ENCODE results near the gene STRN3.

Gene STRN3

GRCh38 chr14:30915596-30915995, 110.6 kb downstream of the STRN3 start:
- peak; percentile 5 for DNase-seq (ENCODE audit: low read depth)
- H3K4me3 ChIP-seq (ENCODE audit: low read depth, low read length), result no peak overlapping the region
- TF ChIP-seq MAX (IDR thresholded peaks at IDR 0.05; ENCODE audit: low read depth, low read length) (no peak), MYC (IDR thresholded peaks at IDR 0.05; ENCODE audit: low read depth, low read length) (no peak), POLR2A (IDR thresholded peaks at IDR 0.05; ENCODE audit: extremely low read depth, insufficient read length) (no peak)
- TF ChIP-seq, protein P1, sequence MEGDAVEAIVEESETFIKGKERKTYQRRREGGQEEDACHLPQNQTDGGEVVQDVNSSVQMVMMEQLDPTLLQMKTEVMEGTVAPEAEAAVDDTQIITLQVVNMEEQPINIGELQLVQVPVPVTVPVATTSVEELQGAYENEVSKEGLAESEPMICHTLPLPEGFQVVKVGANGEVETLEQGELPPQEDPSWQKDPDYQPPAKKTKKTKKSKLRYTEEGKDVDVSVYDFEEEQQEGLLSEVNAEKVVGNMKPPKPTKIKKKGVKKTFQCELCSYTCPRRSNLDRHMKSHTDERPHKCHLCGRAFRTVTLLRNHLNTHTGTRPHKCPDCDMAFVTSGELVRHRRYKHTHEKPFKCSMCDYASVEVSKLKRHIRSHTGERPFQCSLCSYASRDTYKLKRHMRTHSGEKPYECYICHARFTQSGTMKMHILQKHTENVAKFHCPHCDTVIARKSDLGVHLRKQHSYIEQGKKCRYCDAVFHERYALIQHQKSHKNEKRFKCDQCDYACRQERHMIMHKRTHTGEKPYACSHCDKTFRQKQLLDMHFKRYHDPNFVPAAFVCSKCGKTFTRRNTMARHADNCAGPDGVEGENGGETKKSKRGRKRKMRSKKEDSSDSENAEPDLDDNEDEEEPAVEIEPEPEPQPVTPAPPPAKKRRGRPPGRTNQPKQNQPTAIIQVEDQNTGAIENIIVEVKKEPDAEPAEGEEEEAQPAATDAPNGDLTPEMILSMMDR (IDR thresholded peaks at IDR 0.05; ENCODE audit: low read depth, low read length), result no peak

DNA sequence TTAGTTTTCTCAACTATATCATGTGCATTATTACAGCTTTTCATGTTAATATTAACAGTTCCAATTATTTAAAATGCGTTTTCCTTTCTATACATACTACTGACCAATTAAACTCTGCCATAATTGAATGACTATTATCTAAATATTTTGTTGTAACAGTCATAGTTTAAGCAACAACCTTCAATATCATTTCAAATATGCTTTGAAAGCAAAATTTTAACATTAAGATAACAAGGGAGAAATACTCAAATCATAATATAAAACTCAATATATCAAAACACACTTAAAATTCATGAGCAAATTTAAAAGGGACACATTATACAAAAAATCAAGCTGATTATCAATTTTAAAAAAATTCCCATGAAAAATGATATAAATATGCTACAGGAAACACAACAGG, 111.4 kb downstream of the STRN3 start:
- TF ChIP-seq MYC (IDR thresholded peaks at IDR 0.05; ENCODE audit: low read depth, low read length) (no peak), MAX (IDR thresholded peaks at IDR 0.05; ENCODE audit: low read depth, low read length) (no peak), POLR2A (IDR thresholded peaks at IDR 0.05; ENCODE audit: extremely low read depth, insufficient read length) (no peak)
- TF ChIP-seq, protein P1 (IDR thresholded peaks at IDR 0.05; ENCODE audit: low read depth, low read length), result no peak
- DNase-seq (ENCODE audit: low read depth), result no peak
- H3K4me3 ChIP-seq (ENCODE audit: low read depth, low read length), result no peak overlapping the region

DNA sequence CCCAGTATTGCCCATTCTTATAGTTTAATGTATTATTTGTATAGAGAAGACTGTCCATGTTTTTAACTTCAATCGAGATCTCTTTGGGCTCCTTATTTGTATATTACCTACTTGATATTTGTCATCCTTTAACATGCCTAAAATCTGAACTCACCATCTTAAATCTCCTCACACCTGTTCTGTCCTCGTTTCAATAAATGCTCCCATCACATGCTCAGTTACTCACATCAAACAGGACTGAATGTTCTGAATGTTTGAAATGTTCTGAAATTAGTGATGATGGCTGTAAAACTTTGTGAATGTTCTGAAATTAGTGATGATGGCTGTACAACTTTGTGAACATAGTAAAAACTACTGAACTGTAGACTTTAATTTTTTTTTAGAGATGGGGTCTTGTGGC, 117.4 kb downstream of the STRN3 start:
- no peak for DNase-seq (ENCODE audit: low read depth)
- TF ChIP-seq, protein P1 (IDR thresholded peaks at IDR 0.05; ENCODE audit: low read depth, low read length), result no peak
- TF ChIP-seq POLR2A (IDR thresholded peaks at IDR 0.05; ENCODE audit: extremely low read depth, insufficient read length) (no peak), MAX (IDR thresholded peaks at IDR 0.05; ENCODE audit: low read depth, low read length) (no peak), MYC (IDR thresholded peaks at IDR 0.05; ENCODE audit: low read depth, low read length) (no peak)
- H3K4me3 ChIP-seq (ENCODE audit: low read depth, low read length), result no peak overlapping the region

DNA sequence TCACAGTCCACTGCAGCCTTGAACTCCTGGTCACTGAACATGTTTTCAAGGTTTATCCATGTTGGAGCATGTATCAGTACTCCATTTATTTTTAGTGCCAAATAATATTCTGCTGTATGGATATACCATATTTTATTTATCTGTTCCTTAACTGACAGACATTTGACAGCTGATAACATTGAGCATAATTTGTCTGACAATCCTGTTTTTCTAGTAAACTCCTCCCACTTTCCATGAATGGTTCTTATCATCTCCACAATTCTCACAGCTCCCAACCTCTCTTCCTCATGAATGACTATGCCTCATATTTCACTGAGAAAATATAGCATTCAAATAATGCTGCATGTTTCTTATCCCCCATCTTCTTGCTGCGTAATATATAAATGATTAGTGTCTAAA, 118.5 kb downstream of the STRN3 start:
- DNase-seq (ENCODE audit: low read depth), result no peak
- TF ChIP-seq, protein P1 (IDR thresholded peaks at IDR 0.05; ENCODE audit: low read depth, low read length), result no peak
- TF ChIP-seq POLR2A (IDR thresholded peaks at IDR 0.05; ENCODE audit: extremely low read depth, insufficient read length), result no peak
- TF ChIP-seq MYC (IDR thresholded peaks at IDR 0.05; ENCODE audit: low read depth, low read length), result no peak
- no peak for TF ChIP-seq MAX (IDR thresholded peaks at IDR 0.05; ENCODE audit: low read depth, low read length)

GRCh38 chr14:30906752-30907658, 119.2 kb downstream of the STRN3 start:
- DNase-seq (ENCODE audit: low read depth), result peak; percentile 51
- TF ChIP-seq POLR2A (IDR thresholded peaks at IDR 0.05; ENCODE audit: extremely low read depth, insufficient read length), result no peak
- TF ChIP-seq, protein P1 (IDR thresholded peaks at IDR 0.05; ENCODE audit: low read depth, low read length), result peak; percentile 13
- H3K4me3 ChIP-seq (ENCODE audit: low read depth, low read length), result no peak overlapping the region

More for the DNA sequence above, 118.5 kb downstream of the STRN3 start:
- no peak overlapping the region for H3K4me3 ChIP-seq (ENCODE audit: low read depth, low read length)
